ENCODE measurements around the gene ANLN.
"Not testable (repeated sequence)": the region's sequence is repeated elsewhere in the genome, so short reads cannot be mapped to it uniquely, and the experiment has no call there.

ANLN gene

DNA sequence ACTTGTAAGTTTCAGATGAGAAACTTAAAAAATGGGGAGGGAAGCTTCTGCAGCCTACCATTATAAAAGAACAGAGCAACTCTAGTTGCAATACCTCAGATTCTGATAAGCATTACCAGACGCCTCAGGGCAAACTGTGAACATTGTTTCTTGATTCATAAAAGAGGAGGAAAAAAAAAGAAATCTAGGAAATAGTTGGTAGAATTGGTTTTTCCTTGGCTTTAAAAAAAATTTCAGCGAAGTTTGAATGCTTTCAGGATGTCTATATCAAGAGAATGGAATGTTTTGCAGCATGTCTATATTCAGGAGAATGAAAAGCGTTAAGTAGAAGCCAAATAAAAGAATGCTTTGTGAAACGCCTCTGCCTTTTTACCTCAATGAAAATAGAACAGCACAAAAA lies 17.5 kb upstream of the ANLN start:
- no peak for DNase-seq (ENCODE audit: low read depth in 1 of 2, low spot score in 1 of 2)

DNA sequence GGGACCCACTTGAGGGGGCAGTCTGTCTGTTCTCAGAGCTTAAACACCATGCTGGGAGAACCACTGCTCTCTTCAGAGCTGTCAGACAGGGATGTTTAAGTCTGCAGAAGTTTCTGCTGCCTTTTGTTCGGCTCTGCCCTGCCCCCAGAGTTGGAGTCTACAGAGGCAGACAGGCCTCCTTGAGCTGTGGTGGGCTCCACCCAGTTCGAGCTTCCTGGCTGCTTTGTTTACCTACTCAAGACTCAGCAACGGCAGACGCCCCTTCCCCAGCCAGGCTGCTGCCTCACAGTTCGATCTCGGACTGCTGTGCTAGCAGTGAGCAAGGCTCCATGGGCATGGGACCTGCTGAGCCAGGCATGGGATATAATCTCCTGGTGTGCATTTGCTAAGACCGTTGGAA lies 11.1 kb upstream of the ANLN start:
- not testable (repeated sequence) for DNase-seq (ENCODE audit: low read depth in 1 of 2, low spot score in 1 of 2)

DNA sequence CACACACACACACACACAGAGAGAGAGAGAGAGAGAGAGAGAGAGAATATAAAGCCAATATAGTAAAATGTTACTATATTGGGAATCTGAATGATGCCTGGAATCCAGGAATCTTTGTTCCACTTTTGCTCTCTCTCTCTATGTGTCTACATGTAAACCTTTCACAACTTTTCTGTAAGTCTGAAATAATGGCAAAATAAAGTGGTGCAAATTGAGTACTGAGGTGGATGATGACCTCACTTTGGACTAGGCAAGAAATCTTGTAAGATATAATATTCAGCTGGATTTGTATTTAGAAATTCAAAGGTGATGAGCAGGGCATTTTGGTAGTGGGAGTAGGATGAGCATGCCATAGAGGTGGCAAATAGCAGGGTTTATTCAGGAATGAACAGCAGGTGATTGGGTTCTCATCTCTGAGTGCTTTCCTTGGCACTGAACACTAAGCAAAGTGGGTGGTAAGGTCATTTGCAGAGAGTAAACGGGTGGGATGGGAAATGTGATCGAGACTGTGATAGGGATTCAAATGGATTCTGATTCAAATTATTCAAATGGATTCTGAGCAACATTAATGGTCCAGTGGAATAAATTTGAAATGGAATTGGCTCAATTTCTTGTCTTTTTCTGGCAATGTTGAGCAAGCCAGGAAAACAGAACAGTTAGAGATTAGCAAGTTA lies 9.7 kb upstream of the ANLN start:
- no peak for DNase-seq (ENCODE audit: low read depth in 1 of 2, low spot score in 1 of 2)

DNA sequence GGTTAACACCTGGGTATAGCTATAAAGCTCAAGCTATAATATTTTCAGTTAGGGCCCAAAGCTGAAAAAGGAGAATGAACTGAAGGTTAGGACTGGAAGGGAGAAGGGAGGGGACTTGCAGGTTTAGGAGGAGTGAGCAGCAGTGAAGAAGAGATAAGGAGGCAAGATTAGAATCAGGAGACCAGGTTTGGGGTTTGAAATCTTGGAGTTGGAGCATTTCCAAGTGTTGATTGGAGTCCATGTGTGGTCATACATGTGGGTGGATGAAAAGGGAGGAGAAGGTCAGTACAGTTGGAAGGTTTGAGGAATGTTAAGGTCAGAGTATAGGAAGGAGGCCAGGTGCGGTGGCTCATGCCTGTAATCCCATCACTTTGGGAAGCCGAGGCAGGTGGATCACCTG lies 8.6 kb upstream of the ANLN start:
- no peak for DNase-seq (ENCODE audit: low read depth in 1 of 2, low spot score in 1 of 2)

DNA sequence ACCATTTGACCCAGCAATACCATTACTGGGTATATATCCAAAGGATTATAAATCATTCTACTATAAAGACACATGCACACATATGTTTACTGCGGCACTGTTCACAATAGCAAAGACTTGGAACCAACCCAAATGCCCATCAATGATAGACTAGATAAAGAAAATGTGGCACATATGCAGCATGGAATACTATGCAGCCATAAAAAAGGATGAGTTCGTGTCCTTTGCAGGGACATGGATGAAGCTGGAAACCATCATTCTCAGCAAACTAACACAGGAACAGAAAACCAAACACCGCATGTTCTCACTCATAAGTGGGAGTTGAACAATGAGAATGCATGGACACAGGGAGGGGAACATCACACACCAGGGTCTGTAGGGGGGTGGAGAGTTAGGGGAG lies 6.4 kb upstream of the ANLN start:
- not testable (repeated sequence) for DNase-seq (ENCODE audit: low read depth in 1 of 2, low spot score in 1 of 2)

DNA sequence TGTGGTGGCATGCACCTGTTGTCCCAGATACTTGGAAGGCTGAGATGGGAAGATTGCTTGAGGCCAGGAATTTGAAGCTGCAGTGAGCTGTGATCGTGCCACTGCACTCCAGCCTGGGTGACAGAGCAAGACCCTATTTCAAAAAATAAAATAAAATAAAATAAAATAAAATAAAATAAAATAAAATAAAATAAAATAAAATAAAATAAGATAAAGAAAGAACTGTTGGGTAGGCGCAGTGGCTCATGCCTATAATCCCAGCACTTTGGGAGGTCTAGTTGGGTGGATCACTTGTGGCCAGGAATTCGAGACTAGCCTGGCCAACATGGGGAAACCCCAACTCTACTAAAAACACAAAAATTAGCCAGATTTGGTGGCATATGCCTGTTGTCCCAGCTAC lies 4.0 kb upstream of the ANLN start:
- DNase-seq (ENCODE audit: low read depth in 1 of 2, low spot score in 1 of 2) = not testable (repeated sequence)

DNA sequence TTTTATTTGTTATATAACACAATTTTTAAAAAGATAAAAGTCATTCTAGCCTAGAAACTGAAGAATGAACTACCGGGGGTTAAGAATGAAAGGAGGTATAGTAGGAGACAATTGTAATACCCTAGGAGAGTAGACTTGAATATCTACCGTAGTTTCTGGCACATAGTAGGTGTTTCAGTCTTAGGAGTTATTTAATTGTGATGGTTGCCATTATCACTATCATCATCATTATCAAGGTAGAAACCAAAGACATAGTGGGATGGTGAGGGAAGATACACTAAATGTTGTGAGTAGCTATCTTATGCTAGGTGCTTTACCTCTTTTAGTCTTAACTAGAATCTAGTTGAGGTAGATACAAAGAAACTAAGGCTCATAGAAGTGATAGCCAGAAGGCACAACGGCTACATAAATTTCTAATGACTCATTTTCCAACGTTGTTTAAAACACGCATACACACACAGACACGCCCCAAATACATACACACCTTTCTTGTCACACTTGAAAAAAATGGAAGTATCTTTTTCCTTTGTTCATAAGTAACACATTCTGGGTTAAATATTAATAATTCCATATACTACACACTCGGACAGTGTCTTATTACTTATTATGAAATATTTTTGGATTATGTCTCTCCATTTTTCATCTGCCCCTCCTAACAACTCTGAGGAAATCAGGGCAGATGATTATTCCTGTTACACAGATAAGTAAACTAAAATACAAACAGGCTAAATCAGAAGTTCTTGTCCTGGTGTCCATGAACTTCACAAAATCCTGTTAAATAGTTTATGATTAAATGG lies 2.0 kb upstream of the ANLN start:
- no peak for DNase-seq (ENCODE audit: low read depth in 1 of 2, low spot score in 1 of 2)

DNA sequence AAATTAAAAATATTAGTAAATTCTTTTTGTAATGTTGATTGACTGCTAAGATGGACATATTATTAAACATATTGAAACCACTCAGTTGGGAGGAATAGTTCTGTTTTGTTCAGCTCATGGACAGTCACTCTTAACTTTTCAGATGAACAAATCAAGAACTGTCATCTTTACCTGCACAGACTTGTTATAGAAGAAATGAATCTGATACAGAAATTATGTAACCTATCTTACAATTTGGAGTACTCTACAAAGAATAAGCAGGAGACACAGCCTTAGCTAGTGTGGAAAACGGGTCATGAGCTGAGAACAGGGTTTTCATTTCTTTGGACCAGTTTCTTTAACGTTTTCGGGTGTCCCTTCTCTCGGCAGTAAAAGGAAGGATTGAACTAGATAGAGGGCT lies 1.2 kb upstream of the ANLN start:
- DNase-seq (ENCODE audit: low read depth in 1 of 2, low spot score in 1 of 2) = no peak

DNA sequence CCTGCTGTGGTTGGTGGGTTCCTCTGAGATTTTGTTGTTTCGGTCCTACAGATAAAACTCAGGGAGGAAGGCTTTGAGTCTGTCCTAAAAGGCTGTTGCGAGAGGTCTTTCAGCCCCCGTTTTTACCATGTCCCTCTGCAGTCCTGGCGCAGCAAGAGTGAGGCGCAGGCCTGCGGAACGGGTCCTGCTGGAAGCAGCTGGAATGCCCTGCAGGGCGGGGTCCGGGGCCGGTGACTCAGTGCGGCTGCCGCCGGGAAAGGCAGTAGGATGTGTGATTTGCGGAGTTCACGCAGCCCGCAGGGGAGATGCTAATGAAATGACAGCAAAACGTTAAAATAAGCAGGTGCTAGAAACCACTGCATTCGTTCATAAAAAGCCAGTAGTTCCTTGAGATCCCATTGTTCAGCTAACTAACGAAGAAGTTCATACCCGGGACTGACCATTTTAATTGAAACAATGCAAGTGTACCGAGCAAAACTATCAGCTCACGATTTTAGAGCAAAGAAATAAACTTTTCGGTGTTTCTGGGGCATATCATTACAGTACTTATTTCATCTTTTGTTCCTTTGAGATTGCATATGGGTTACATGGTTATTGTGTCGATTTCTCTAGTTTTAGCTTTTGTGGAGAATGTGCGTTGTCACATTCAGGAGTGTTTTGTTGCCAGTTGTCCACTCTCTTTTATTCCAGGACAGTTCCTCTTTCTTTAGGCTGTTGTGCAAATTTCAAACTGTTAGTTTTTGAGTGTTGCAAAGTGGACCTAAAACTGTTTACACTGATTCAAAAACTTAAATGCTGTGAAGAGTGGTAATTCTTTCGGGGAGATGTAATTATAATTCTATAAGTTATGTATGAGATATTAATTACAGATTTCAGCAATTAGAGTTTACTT lies 783 bp downstream of the ANLN start:
- peak in 1 of 2 donors; percentile 16 for DNase-seq (ENCODE audit: low read depth in 1 of 2, low spot score in 1 of 2)

DNA sequence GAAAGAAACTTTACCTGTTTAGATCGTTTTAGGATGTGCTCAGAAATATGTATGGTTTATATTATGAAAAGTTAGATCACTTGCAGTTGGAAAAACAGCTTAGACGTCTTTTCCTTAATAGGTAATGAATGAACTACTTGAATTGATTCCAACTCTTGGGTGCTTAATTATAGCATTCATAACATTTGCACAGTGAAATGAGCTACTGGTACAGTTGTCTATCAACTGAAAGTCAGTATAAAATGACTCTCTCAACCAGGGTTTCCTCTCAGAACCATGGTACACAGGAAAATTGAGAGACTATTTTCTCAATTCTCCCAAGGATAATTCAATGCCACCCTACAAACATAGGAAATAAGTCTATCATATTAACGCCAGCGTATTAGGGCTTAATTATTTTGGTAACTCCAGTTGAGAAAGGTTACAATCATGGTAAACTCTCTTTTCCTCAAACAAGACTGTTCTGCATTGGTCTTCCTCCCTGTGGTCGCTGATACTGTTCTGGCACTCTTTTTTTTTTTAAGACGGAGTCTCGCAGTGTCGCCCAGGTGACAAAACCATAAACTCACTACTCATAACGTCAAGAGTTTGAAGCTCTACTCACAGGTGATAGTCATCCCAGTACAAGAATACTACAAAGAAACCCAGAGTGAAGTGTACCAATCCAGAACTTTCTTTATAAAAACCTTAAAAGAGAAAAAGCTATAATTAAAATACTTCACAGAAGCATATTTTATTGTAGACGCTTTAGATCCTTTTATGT lies 2.0 kb downstream of the ANLN start:
- no peak for DNase-seq (ENCODE audit: low read depth in 1 of 2, low spot score in 1 of 2)

DNA sequence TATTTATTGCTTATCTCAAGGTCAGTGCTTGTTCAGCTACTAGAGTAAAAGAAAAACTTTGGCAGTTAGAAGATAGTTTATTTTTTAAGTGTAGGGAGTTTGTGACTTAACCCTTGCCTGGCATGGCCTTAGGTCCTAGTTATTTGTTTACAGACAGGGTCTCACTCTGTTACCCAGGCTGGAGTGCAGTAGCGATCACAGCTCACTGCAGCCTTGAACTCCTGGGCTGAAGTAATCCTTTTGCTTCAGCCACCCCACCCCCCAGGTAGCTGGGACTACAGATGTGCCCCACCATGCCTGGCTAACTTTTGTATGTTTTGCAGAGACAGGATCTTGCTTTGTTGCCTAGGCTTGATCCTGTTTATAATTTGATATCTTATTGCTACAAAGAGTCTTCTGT lies 4.2 kb downstream of the ANLN start:
- no peak for DNase-seq (ENCODE audit: low read depth in 1 of 2, low spot score in 1 of 2)

DNA sequence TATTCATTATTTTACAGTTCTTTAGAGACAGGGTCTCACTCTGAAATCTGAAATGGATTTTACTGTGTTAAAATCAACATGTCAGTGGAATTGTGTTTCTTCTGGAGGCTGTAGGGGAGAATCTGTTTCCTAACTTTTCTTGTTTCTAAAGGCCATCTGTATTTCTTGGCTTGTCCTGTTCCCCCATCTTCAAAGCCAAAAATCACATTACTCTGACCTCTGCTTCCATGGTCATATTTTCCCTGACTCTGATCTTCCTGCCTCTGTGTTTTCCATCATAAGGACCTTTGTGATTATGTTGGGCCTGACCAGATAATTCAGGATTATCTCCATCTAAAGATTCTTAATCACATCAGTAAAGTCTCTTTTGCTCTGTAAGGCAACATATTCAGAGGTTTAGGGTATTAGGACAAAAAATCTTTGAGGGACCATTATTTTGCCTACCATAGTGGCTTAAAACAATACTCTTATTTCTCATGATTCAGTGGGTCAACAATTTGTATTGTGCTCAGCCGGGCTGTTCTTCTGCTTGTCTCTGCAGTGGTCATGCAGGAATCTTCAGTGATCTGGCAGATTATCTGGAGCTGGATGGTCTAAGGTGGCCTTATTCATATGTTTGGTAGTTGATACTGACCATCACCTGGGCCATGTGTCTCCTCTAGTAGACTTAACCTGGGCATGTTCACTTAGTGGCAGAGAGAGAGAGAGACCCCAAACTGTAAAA lies 5.7 kb downstream of the ANLN start:
- DNase-seq (ENCODE audit: low read depth in 1 of 2, low spot score in 1 of 2) = no peak

DNA sequence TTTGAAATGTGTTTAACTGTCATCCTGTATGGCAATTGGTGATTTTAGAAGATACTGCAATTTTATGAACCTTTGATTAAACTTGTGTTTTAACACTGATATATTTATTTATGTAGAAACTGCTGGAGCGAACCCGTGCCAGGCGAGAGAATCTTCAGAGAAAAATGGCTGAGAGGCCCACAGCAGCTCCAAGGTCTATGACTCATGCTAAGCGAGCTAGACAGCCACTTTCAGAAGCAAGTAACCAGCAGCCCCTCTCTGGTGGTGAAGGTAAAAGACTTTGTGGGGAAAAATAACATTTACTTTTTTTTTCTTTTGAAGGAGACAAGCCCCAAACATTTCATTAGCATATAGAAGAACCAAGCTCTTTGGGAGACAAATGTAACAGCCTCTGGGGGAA lies 6.5 kb downstream of the ANLN start:
- no peak for DNase-seq (ENCODE audit: low read depth in 1 of 2, low spot score in 1 of 2)

DNA sequence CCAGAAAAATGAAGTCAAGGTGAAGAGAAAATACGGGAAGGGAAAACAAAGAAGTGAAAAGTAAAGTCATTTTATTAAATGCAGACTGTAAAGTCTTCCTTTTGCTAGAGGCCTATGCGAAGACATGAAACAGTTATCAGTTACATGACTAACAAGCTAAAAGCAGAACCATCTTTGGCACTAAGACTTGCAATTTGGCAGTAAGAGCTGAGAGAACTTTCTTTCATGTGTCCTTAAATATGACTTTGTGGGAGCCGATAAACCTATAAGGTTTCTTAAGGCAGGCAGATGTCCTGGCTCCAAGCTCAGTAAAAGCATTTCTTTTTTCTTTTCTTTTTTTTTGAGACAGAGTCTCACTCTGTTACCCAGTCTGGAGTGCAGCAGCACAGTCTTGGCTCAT lies 10.4 kb downstream of the ANLN start:
- no peak for DNase-seq (ENCODE audit: low read depth in 1 of 2, low spot score in 1 of 2)

DNA sequence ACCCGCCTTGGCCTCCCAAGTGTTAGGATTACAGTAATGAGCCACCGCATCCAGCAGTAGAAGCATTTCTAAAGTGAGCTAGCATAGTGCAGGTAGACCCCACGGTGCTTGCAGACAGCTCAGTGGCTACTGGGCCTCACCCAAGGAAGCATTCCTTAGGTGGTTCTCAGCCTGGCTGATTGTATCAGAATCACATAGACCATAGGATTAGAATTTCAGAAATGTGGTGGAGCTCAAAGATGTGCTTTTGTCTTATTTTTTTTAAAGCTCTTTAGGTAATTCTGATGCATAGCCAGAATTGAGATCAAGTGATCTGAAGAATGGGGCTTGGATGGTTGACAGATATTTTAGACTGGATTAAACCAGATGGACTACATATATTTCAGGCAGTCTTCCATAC lies 10.9 kb downstream of the ANLN start:
- DNase-seq (ENCODE audit: low read depth in 1 of 2, low spot score in 1 of 2) = no peak

DNA sequence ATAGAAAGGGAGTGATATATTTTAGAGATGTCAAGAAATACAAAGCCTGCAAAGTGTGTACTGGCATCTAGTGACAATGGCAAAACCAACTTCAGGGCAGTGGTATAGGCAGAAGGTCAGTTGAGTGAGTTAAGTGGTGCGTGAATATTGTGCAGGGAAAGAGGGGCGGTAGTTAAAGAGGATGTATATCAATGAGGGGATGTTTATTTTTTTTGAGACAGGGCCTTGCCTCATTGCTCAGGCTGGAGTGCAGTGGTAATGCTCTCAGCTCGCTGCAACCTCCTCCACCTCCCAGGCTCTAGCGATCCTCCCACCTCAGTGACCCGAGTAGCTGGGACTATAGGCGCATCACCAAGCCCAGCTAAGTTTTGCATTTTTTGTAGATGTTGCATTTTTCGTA lies 13.8 kb downstream of the ANLN start:
- DNase-seq (ENCODE audit: low read depth in 1 of 2, low spot score in 1 of 2) = no peak

DNA sequence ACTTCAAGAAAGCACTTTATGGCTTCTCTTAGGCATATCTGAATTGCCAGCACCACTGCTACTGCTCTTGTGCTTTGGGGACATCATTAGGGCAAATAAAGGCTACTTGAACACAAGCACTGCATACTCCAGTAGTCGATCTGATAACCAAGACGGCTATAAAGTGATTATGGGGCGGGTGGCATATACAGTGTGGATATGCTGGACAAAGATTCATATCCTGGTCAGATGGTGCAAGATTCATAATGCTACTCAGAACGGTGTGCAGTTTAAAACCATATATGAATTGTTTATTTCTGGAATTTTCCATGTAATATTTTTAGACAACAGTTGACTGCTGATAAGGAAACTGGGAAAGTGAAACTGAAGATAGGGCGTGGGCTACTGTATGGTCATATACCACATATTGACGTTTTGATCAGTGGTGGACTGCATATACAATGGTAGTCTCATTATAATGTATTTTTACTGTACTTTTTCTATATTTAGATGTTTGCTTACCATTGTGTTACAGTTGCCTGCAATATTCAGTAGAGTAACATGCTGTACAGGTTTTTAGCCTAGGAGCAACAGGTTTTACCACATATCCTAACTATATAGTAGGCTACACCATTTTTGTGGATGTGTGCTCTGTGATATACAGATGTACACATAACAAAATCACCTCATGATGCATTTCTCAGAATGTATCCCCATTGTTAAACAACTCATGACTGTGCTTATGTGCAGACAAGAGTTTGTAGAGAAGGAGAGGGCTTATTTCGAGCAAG lies 15.2 kb downstream of the ANLN start:
- no peak for DNase-seq (ENCODE audit: low read depth in 1 of 2, low spot score in 1 of 2)

DNA sequence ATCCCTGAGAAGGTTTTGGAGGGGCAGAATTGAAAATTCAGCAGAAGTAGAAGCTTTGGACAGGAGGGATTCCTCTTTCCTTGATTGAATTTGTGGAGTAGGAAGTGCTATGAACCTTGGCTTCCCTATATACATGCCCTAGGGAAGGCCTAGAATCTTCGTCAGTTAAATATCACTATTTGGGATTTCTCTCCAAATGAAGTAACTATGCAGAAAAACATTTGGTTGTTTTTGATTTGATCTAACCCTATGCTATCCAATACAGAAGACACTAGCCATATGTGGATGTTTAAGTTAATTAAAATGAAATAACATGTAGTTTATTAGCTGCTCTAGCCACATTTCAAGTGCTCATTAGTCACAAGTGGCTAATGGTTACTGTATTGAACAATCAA lies 15.7 kb downstream of the ANLN start:
- DNase-seq (ENCODE audit: low read depth in 1 of 2, low spot score in 1 of 2) = no peak

DNA sequence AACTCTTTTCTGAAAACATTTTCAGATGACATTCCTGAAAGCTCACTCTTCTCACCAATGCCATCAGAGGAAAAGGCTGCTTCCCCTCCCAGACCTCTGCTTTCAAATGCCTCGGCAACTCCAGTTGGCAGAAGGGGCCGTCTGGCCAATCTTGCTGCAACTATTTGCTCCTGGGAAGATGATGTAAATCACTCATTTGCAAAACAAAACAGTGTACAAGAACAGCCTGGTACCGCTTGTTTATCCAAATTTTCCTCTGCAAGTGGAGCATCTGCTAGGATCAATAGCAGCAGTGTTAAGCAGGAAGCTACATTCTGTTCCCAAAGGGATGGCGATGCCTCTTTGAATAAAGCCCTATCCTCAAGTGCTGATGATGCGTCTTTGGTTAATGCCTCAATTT lies 16.5 kb downstream of the ANLN start:
- DNase-seq (ENCODE audit: low read depth in 1 of 2, low spot score in 1 of 2) = no peak

Data from stimulated activated CD4-positive, alpha-beta T cell treated with anti-CD3 and anti-CD28 coated beads, Interleukin-15, amount 100 ng/mL, for 1 hour (primary cell).